ENCODE data around the gene TOM1L2.
A peak's percentile ranks its signal among the peaks of the same experiment; 100 is the strongest.
"Not testable (repeated sequence)": the region's sequence is repeated elsewhere in the genome, so short reads cannot be mapped to it uniquely, and the experiment has no call there.

The TOM1L2 gene

DNA sequence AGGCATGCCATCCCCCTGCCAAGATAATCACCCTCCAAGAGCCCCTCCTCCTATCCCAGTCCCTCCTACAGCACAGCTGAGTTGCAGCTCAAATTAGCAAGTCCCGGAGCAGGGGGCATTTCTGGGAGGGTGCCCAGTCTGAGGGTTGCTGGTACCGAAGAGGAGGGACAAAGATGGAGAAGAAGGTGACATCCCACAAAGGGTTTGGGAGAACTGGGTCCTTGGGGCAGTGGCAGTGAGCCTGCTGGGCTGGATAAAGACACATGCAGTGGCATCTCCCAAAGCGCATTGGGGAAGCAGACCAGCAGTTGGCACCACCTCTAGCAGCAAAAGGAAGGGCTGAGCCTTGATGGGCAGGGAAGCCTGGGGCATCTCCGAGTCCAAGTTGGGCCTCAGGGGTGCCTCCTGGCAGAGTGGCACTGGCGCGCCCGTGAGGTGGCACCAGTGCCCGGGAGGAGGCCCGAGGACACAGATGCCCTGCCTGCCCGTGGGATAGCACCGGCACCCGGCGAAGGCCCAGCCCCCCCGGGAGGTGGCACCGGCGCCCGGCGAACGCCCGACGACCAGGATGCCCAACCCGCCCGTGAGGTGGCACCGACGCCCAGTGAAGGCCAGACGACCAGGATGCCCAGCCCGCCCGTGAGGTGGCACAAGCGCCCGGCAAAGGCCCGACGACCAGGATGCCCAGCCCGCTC lies 622 bp downstream of the TOM1L2 start:
- peak overlapping the region; percentile 60 for H3K27ac Mint-ChIP-seq
- peaks cover 2% of the 10 kb centered on the region for H3K36me3 Mint-ChIP-seq (ENCODE audit: low read depth)
- H3K4me3 Mint-ChIP-seq = peak overlapping the region; percentile 75
- H3K9me3 Mint-ChIP-seq = no peaks in the 10 kb centered on the region
- H3K4me1 Mint-ChIP-seq (ENCODE audit: low read depth) = peaks cover 19% of the 10 kb centered on the region
- DNase-seq (ENCODE audit: low spot score) = peak; percentile 10
- no peaks in the 10 kb centered on the region for H3K27me3 Mint-ChIP-seq (ENCODE audit: low read depth)

DNA sequence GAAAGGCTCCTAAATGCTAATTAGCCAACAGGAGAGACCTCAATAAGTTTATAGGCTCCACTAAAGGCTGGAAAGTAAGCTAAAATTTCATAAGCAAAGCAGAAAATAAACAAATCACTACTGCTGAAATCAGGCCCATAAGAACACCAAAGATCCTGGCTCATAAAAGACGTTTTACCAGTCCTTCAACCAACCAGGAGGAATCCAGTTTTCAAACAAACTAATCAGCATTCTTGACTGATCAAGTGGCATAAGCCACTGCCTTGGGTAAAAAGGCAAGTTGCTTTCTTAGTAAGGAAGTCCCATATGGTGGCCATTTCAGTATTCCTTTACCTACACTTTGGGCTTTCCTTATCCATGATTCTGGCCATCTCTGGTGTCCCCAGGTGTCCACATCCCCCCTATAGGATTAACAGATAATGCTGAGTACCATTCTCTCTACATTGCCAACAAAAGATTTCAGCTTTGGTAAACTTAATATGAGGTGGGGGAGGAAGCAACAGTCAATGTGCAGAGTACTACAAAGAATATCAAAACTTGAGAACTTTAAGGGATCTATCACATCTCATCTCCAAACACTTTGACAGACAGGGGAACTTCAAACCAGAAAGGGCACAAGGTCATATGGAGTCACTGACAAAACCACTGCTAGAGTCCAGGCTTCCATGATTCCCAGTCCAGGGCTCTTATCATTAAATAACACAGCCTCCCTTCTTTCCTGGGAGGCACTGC lies 1.3 kb downstream of the TOM1L2 start:
- Mint-ChIP-seq H3K36me3 (ENCODE audit: low read depth) (peaks cover 4% of the 10 kb centered on the region), H3K4me3 (peak overlapping the region; percentile 75), H3K27ac (peak overlapping the region; percentile 60), H3K9me3 (no peaks in the 10 kb centered on the region), H3K4me1 (ENCODE audit: low read depth) (peaks cover 23% of the 10 kb centered on the region), H3K27me3 (ENCODE audit: low read depth) (no peaks in the 10 kb centered on the region)
- DNase-seq (ENCODE audit: low spot score) = no peak

DNA sequence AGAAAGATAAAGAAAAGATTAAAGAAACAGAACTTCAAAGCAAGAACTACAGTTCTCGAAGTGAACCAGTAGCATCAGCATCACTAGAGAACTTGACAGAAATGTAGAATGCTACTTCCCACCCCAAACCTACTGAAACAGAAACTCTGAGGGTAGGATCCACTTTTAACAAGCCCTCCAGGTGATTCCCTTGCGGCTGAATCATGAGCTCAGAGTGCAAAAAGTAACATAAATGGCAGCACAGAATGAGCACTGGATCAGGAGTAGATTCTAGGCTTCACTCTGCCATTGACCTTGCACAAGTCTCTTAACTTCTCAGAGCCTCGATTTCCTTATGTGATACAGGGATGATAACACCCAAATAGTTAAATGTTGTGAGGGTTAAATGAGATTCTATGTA lies 5.8 kb downstream of the TOM1L2 start:
- peaks cover 36% of the 10 kb centered on the region for H3K4me1 Mint-ChIP-seq (ENCODE audit: low read depth)
- peaks cover 7% of the 10 kb centered on the region for H3K36me3 Mint-ChIP-seq (ENCODE audit: low read depth)
- no peaks in the 10 kb centered on the region for H3K9me3 Mint-ChIP-seq
- H3K27me3 Mint-ChIP-seq (ENCODE audit: low read depth) = no peaks in the 10 kb centered on the region
- peak overlapping the region; percentile 68 for H3K27ac Mint-ChIP-seq
- peak; percentile 18 for DNase-seq (ENCODE audit: low spot score)
- H3K4me3 Mint-ChIP-seq = peak overlapping the region; percentile 1

DNA sequence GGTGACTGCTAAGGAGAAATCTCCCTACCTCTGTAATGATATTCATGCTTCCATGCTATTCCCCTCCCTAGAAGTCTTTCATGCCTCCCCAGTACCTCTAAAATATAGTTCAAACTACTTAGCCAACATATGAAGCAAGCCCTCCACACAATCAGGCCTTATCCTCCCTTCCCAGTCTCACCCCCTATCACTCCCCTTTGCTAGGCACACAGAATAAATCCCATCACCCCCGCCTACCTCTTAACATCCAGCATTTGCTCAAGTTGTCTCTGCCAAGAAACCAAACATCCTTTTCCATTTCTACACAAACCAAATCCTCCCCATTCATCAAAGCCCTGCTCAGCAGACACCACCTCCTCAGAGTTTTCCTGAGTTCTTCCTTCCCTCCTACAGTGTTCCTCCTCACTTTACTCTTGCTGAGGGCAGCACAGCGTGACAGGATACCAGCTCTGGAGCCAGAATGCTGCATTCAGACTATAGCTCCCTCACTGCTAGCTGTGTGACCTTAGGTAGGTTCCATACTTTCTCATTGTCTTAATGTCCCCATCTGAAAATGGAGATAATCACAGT lies 7.0 kb downstream of the TOM1L2 start:
- H3K9me3 Mint-ChIP-seq = no peaks in the 10 kb centered on the region
- peaks cover 13% of the 10 kb centered on the region for H3K36me3 Mint-ChIP-seq (ENCODE audit: low read depth)
- no peak overlapping the region for H3K4me3 Mint-ChIP-seq
- peaks cover 35% of the 10 kb centered on the region for H3K4me1 Mint-ChIP-seq (ENCODE audit: low read depth)
- no peak for DNase-seq (ENCODE audit: low spot score)
- H3K27ac Mint-ChIP-seq = no peak overlapping the region
- no peaks in the 10 kb centered on the region for H3K27me3 Mint-ChIP-seq (ENCODE audit: low read depth)

DNA sequence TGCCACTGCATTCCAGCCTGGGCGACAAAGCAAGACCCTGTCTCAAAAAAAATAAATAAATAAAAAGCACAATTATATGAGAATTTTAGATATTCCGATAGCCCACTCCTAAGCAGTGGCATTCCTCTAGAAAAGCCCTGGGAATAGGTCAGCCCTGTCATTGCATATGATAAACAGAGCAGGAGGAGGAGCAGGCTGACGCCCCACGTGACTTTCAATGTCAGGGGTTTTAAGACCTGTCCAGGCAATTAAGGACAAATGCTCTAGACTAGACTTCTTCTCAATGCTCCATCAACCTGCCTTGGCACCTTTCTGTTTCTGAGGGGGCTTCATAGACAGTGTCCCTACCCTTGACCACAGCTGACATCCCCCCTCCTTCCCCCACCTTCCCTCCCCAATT lies 7.5 kb downstream of the TOM1L2 start:
- Mint-ChIP-seq H3K27me3 (ENCODE audit: low read depth) (no peaks in the 10 kb centered on the region), H3K4me1 (ENCODE audit: low read depth) (peaks cover 40% of the 10 kb centered on the region), H3K9me3 (no peaks in the 10 kb centered on the region), H3K4me3 (no peak overlapping the region), H3K27ac (no peak overlapping the region), H3K36me3 (ENCODE audit: low read depth) (peaks cover 13% of the 10 kb centered on the region)
- no peak for DNase-seq (ENCODE audit: low spot score)

DNA sequence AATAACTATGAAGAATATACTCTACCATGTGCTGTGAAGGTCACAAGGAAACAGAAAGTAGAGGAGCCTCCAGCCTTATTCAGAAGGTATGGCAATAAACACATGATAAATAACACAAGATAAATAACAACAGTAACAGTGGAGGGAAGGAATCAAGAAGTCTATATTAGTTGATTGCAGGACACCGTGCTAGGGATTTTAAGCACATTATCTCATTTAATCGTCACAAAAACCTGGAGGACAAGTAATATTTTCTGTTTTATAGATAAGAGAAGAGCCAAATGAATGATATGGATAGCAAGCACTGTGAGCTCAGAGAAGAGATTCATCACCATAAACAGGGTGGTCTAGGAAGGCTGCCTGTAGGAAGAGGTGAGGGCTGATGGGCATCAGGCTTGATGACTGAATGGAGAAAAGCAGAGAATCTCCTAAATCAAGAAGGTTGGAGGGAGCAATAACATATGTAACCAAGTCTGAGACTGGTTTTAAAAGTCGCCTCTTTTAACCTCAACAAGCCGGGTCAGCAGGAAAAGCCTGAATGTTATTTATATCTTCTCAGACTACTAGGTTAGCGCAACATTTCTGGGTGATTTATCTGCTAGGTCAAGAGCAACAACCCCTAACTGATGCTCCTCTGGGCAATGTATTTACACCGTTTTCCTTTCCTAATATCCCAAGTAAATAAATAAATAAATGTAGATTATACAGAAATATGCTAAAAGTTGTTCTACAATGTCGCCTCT lies 8.3 kb downstream of the TOM1L2 start:
- Mint-ChIP-seq H3K36me3 (ENCODE audit: low read depth) (peaks cover 13% of the 10 kb centered on the region), H3K27ac (no peak overlapping the region), H3K9me3 (no peaks in the 10 kb centered on the region), H3K4me3 (no peak overlapping the region), H3K4me1 (ENCODE audit: low read depth) (peaks cover 48% of the 10 kb centered on the region), H3K27me3 (ENCODE audit: low read depth) (no peaks in the 10 kb centered on the region)
- no peak for DNase-seq (ENCODE audit: low spot score)

DNA sequence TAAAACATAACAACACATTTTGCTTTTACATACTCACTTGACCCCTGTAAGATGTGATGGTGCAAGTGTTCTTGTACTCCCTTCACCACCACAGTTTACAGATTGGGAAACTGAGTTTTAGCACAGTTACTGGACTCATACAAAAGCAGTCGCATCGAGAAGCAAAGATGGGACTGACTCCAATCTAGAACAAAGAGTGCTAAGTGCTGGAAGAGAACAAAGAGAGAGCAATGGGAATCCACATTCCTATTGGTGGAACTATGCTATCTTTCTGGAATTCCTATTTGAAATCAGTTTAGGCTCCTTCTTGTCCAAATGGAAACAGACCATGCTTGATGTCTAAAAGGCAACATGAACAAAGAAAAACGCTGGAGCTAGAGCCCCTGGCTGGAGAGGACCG lies 9.1 kb downstream of the TOM1L2 start:
- H3K27me3 Mint-ChIP-seq (ENCODE audit: low read depth) = no peaks in the 10 kb centered on the region
- H3K27ac Mint-ChIP-seq = no peak overlapping the region
- H3K36me3 Mint-ChIP-seq (ENCODE audit: low read depth) = peaks cover 15% of the 10 kb centered on the region
- no peak overlapping the region for H3K4me3 Mint-ChIP-seq
- H3K9me3 Mint-ChIP-seq = no peaks in the 10 kb centered on the region
- DNase-seq (ENCODE audit: low spot score) = no peak
- H3K4me1 Mint-ChIP-seq (ENCODE audit: low read depth) = peaks cover 56% of the 10 kb centered on the region

DNA sequence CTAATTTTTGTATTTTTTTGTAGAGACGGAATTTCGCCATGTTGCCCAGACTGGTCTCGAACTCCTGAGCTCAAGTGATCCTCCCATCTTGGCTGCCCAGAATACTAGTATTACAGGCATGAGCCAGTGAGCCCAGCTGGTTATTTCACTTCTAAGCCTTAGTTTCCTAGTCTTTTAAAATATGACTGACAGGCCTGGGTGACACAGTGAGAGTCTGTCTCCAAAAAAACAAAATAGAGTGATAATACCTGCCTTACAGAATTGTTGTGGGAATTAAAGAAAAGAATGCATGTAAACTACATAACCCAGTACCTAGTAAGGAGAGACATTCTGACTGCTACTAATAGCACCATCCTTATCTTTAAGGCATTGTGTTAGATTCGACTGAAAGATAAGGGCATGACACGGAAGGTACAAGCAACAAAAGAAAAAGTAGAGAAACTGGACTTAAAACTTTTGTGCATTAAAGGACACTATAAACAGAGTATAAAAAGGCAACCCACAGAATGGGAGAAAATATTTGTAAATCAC lies 11.6 kb downstream of the TOM1L2 start:
- Mint-ChIP-seq H3K4me1 (ENCODE audit: low read depth) (peaks cover 63% of the 10 kb centered on the region), H3K4me3 (peak overlapping the region; percentile 88), H3K27ac (peak overlapping the region; percentile 98), H3K9me3 (no peaks in the 10 kb centered on the region), H3K27me3 (ENCODE audit: low read depth) (no peaks in the 10 kb centered on the region), H3K36me3 (ENCODE audit: low read depth) (peaks cover 22% of the 10 kb centered on the region)
- DNase-seq (ENCODE audit: low spot score) = no peak

DNA sequence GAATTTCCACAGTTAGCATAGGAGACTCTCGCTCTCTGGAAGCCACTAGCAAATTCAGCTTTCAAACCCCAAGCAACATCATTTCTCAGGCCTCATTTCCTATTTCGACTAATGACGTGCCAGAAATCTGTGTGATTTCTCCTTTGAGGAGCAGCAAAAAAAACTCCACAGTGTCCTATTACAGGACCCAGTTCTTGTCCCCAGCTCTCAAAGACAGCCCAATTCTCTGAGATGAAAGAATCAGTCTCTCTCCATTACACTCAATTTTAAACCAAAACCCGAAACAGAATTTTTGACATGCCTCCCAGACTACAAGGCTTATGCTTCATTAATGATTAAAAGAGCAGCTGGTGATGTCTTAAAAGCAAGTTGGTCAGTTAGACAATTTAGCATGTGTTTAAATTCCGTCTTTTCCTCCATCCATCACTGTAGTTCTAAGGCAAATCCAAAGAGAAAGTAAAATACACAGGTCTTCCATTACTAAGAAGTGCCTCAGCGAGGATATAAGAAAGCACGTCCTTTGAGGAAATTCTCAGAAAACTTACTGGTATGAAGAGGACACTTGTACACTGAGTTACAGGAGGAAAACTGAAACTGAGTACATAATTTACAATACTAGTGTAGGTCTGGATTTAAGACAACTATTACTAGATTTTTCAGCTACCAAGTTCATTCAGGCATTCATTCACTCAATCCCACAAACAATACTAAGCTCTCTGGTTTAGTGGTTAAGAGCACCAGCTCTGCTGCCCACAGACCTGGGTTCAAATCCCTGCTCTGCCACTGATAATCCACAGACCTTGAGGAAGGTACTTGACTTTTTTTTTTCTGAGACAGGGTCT lies 12.5 kb downstream of the TOM1L2 start:
- Mint-ChIP-seq H3K4me3 (peak overlapping the region; percentile 88), H3K36me3 (ENCODE audit: low read depth) (peaks cover 28% of the 10 kb centered on the region), H3K27ac (peak overlapping the region; percentile 98), H3K9me3 (no peaks in the 10 kb centered on the region), H3K27me3 (ENCODE audit: low read depth) (no peaks in the 10 kb centered on the region), H3K4me1 (ENCODE audit: low read depth) (peaks cover 61% of the 10 kb centered on the region)
- peak; percentile 31 for DNase-seq (ENCODE audit: low spot score)

DNA sequence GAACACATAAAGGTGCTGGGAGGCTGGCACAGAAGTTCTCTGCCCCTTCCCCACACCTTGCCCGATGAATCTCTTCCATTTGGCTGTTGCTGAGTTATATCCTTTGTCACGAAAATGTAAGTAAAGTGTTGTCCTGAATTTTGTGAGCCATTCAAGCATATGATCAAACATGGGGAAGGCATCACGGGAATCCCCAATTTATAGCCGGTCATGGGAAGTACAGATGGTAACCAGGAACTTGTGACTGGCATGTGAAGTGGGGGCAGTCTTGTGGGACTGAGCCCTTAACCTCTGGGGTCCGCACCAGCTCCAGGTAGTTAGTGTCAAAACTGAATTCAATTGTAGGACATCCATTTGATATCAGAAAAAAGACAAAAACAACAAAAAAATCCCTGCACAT lies 13.2 kb downstream of the TOM1L2 start:
- Mint-ChIP-seq H3K9me3 (no peaks in the 10 kb centered on the region), H3K4me3 (peak overlapping the region; percentile 88), H3K36me3 (ENCODE audit: low read depth) (peaks cover 32% of the 10 kb centered on the region), H3K27me3 (ENCODE audit: low read depth) (no peaks in the 10 kb centered on the region), H3K27ac (peak overlapping the region; percentile 98), H3K4me1 (ENCODE audit: low read depth) (peaks cover 65% of the 10 kb centered on the region)
- no peak for DNase-seq (ENCODE audit: low spot score)

DNA sequence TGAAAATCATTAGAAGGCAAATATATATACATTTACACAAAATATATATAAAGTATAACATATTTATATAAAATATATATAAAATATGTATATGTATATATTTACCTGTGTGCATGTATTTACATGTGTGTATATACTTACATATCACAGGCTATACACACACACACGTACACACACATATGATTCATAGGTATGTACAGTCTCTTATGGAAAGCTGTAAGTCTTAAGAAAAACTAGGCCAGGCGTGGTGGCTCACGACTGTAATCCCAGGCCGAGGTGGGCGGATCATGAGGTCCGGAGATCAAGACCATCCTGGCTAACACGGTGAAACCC lies 14.7 kb downstream of the TOM1L2 start:
- Mint-ChIP-seq H3K27ac (peak overlapping the region; percentile 98), H3K9me3 (no peaks in the 10 kb centered on the region), H3K4me1 (ENCODE audit: low read depth) (peaks cover 64% of the 10 kb centered on the region), H3K36me3 (ENCODE audit: low read depth) (peaks cover 30% of the 10 kb centered on the region), H3K4me3 (peak overlapping the region; percentile 88), H3K27me3 (ENCODE audit: low read depth) (no peaks in the 10 kb centered on the region)
- DNase-seq (ENCODE audit: low spot score) = no peak

DNA sequence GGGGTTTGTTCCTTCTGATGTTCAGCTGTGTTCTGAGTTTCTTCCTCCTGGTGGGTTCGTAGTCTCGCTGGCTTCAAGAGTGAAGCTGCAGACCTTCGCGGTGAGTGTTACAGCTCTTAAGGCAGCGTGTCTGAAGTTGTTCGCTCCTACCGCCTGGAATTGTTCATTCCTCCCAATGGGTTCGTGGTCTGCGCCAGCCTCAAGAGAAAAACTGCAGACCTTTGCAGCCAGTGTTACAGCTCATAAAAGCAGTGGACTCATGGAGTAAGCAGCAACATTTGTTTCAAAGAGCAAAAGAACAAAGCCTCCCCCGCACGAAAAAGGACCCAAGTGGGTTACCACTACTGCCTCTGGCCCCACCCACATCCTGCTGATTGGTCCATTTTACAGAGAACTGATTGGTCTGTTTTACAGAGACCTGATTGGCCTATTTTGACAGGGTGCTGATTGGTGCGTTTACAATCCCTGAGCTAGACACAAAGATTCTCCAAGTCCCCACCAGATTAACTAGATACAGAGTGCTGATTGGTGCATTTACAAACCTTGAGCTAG lies 16.3 kb downstream of the TOM1L2 start:
- H3K4me3 Mint-ChIP-seq; H3K9me3 Mint-ChIP-seq; H3K27me3 Mint-ChIP-seq (ENCODE audit: low read depth); DNase-seq (ENCODE audit: low spot score): not testable (repeated sequence)
- Mint-ChIP-seq H3K27ac (peak overlapping the region; percentile 74), H3K36me3 (ENCODE audit: low read depth) (peaks cover 25% of the 10 kb centered on the region), H3K4me1 (ENCODE audit: low read depth) (peaks cover 60% of the 10 kb centered on the region)

DNA sequence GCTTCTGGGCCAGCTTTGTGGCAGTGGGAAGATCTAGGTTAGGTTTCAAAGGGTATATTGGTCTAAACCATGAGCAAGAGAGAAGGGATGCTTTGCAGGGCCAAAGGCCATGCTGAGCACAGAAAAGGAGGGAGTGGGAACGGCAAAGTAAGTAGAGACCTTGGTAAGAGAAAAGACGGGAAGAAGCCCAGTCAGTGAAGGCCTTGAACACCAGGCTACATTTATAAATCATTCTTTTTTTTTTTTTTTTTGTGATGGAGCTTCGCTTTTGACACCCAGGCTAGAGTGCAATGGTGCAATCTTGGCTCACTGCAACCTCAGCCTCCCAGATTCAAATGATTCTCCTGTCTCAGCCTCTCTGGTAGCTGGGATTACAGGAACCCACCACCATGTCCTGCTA lies 18.1 kb downstream of the TOM1L2 start:
- Mint-ChIP-seq H3K27ac (peak overlapping the region; percentile 55), H3K36me3 (ENCODE audit: low read depth) (peaks cover 22% of the 10 kb centered on the region), H3K27me3 (ENCODE audit: low read depth) (no peaks in the 10 kb centered on the region), H3K9me3 (no peaks in the 10 kb centered on the region), H3K4me3 (no peak overlapping the region), H3K4me1 (ENCODE audit: low read depth) (peaks cover 42% of the 10 kb centered on the region)
- no peak for DNase-seq (ENCODE audit: low spot score)

All from T-helper 2 cell treated with Interferon-gamma antibody and Interleukin-4, amounts not matched to agents 5 μg/mL and 100 μg/mL, for 36 hours (primary cell).